Ishikawa (cell line): Measurements from ENCODE around the gene SUPT6H.

Experiments
- CREB1 ChIP-seq: IDR thresholded peaks from 2 replicates; pipeline ENCODE4 v1.6.1; 2012; ENCODE audit warnings: low read depth
- MAX ChIP-seq: IDR thresholded peaks from 2 replicates; pipeline ENCODE4 v1.6.1; 2012
- RAD21 ChIP-seq: IDR thresholded peaks from 2 replicates; pipeline ENCODE4 v1.6.1; 2012; ENCODE audit warnings: low read depth
- TF ChIP-seq, protein P1 (sequence below): IDR thresholded peaks from 2 replicates; pipeline ENCODE4 v1.6.1; 2012; ENCODE audit warnings: low read depth, mild to moderate bottlenecking

DNA sequence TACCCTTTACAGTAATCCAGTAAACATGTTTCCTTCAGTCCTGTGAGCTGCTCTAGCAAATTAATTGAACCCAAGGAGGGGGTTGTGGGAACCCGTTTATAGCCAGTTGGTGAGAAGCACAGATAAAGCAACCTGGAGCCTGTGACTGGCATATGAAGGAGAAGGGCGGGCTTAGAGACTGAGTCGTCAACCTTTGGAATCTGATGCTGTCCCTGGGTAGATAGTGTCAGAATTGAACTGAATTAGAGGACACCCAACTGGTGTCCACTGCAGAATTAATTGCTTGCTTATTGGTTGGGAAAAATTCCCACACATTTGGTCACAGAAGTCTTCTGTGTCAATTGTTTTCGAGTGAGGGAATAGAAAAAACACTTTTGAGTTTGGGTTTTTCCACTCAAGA, 35.2 kb upstream of the SUPT6H start:
- TF ChIP-seq MAX (no peak), RAD21 (no peak), CREB1 (no peak)
- TF ChIP-seq, protein P1, sequence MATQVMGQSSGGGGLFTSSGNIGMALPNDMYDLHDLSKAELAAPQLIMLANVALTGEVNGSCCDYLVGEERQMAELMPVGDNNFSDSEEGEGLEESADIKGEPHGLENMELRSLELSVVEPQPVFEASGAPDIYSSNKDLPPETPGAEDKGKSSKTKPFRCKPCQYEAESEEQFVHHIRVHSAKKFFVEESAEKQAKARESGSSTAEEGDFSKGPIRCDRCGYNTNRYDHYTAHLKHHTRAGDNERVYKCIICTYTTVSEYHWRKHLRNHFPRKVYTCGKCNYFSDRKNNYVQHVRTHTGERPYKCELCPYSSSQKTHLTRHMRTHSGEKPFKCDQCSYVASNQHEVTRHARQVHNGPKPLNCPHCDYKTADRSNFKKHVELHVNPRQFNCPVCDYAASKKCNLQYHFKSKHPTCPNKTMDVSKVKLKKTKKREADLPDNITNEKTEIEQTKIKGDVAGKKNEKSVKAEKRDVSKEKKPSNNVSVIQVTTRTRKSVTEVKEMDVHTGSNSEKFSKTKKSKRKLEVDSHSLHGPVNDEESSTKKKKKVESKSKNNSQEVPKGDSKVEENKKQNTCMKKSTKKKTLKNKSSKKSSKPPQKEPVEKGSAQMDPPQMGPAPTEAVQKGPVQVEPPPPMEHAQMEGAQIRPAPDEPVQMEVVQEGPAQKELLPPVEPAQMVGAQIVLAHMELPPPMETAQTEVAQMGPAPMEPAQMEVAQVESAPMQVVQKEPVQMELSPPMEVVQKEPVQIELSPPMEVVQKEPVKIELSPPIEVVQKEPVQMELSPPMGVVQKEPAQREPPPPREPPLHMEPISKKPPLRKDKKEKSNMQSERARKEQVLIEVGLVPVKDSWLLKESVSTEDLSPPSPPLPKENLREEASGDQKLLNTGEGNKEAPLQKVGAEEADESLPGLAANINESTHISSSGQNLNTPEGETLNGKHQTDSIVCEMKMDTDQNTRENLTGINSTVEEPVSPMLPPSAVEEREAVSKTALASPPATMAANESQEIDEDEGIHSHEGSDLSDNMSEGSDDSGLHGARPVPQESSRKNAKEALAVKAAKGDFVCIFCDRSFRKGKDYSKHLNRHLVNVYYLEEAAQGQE, result no peak
